Loucy (cell line): ENCODE data around the gene SLC51A.

Source experiments
- H2AFZ ChIP-seq: fragments of 200-600 bp; sonication (generic); 2 replicates; pipeline ENCODE4 v1.6.0; 2016; ENCODE audit warnings: antibody characterized with exemption, mild to moderate bottlenecking, low read length, moderate library complexity
- H3F3A ChIP-seq: fragments of 200-600 bp; 2 replicates; pipeline ENCODE4 v1.6.0; 2016; ENCODE audit warnings: antibody characterized with exemption, low read depth, mild to moderate bottlenecking
- H3K27me3 ChIP-seq: fragments of 200-600 bp; sonication (generic); 2 replicates; pipeline ENCODE4 v1.6.1; 2014; ENCODE audit warnings: low read length, mild to moderate bottlenecking; ENCODE audit not compliant: insufficient read depth, poor library complexity, severe bottlenecking
- H3K36me3 ChIP-seq: fragments of 200-600 bp; sonication (generic); 2 replicates; pipeline ENCODE4 v1.6.1; 2016; ENCODE audit warnings: low read length; ENCODE audit not compliant: insufficient read depth
- H3K4me1 ChIP-seq: fragments of 200-600 bp; sonication (generic); 2 replicates; pipeline ENCODE4 v1.5.1; 2014; ENCODE audit warnings: low read length, mild to moderate bottlenecking; ENCODE audit not compliant: insufficient read depth, poor library complexity, severe bottlenecking
- H3K4me2 ChIP-seq: fragments of 200-600 bp; sonication (generic); 2 replicates; pipeline ENCODE4 v1.6.0; 2014; ENCODE audit warnings: antibody characterized with exemption, low read length, low read depth, mild to moderate bottlenecking; ENCODE audit not compliant: poor library complexity, severe bottlenecking
- H3K4me3 ChIP-seq: fragments of 200-600 bp; sonication (generic); 2 replicates; pipeline ENCODE4 v1.5.1; 2014; ENCODE audit warnings: low read length, mild to moderate bottlenecking, mixed read lengths; ENCODE audit not compliant: poor library complexity, severe bottlenecking
- H3K79me2 ChIP-seq: fragments of 200-600 bp; sonication (generic); 2 replicates; pipeline ENCODE4 v1.6.1; 2014; ENCODE audit warnings: low read length; ENCODE audit not compliant: insufficient read depth
- H3K9ac ChIP-seq: fragments of 200-600 bp; sonication (generic); 2 replicates; pipeline ENCODE4 v1.6.0; 2014; ENCODE audit warnings: mild to moderate bottlenecking, low read depth, low read length, moderate library complexity; ENCODE audit not compliant: poor library complexity, severe bottlenecking
- H3K9me2 ChIP-seq: fragments of 200-600 bp; sonication (generic); replicated peaks from 2 replicates; pipeline ENCODE4 v1.6.1; 2016; ENCODE audit warnings: low read depth, low read length, mixed read lengths
- H3K9me3 ChIP-seq: fragments of 200-600 bp; sonication (generic); 2 replicates; pipeline ENCODE4 v1.6.1; 2014; ENCODE audit warnings: mild to moderate bottlenecking, antibody characterized with exemption, low read length, low read depth; ENCODE audit not compliant: insufficient read depth
- H4K20me1 ChIP-seq: fragments of 200-600 bp; sonication (generic); 2 replicates; pipeline ENCODE4 v1.6.0; 2014; ENCODE audit warnings: antibody characterized with exemption, low read length, mild to moderate bottlenecking; ENCODE audit not compliant: insufficient read depth, poor library complexity, severe bottlenecking
- EZH2phosphoT487 ChIP-seq: fragments of 200-600 bp; IDR thresholded peaks from 2 replicates; pipeline ENCODE4 v1.6.1; 2018; ENCODE audit warnings: antibody characterized with exemption, mild to moderate bottlenecking, moderate library complexity, borderline replicate concordance
- TF ChIP-seq, protein P1 (sequence below): fragments of 200-600 bp; sonication (generic); conservative IDR thresholded peaks from 2 replicates; pipeline ENCODE4 v1.5.1; 2014; ENCODE audit warnings: mild to moderate bottlenecking, antibody characterized with exemption, low read length

SLC51A gene

DNA sequence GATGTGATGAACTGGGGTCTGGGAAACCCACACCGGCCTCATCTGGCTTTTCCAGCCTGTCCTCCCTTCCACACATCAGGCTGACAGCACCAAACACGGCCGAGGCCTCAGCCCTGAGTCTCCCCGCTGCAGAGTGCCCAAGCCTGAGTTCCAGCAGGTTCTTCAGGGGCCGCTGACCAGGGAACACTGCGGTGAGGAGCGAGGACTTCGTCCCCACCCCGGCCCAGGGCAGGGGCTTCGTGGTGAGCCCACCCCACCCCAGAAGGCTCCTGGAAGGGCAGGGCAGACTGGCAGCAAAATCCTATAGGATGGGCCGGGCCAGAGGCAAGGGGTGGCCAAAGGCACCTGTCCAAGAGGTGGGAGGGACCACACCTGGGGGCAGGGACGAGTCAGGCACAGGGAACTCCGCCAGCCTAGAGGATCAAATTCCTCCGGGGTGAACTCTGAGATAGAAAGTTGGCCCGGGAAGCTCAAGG lies at the start of gene SLC51A:
TSS of gene SLC51A (plus strand) at position 446 of the 476 bp plus-strand sequence. CDS start 179 bp downstream, outside the sequence.
- Histone ChIP-seq H3K9me2 (no peaks in the 10 kb centered on the region), H3K4me1 (peaks cover 29% of the 10 kb centered on the region), H3K9me3 (no peaks in the 10 kb centered on the region), H2AFZ (no peak within 1 kb of the TSS), H3K79me2 (no peaks in the 10 kb centered on the region), H3K4me2 (no peak within 1 kb of the TSS), H3F3A (no peaks in the 10 kb centered on the region), H3K27me3 (no peaks in the 10 kb centered on the region), H4K20me1 (no peaks in the 10 kb centered on the region), H3K36me3 (no peaks in the 10 kb centered on the region), H3K4me3 (no peak within 1 kb of the TSS), H3K9ac (no peak within 1 kb of the TSS)
- no peak for TF ChIP-seq EZH2phosphoT487
- TF ChIP-seq, protein P1, sequence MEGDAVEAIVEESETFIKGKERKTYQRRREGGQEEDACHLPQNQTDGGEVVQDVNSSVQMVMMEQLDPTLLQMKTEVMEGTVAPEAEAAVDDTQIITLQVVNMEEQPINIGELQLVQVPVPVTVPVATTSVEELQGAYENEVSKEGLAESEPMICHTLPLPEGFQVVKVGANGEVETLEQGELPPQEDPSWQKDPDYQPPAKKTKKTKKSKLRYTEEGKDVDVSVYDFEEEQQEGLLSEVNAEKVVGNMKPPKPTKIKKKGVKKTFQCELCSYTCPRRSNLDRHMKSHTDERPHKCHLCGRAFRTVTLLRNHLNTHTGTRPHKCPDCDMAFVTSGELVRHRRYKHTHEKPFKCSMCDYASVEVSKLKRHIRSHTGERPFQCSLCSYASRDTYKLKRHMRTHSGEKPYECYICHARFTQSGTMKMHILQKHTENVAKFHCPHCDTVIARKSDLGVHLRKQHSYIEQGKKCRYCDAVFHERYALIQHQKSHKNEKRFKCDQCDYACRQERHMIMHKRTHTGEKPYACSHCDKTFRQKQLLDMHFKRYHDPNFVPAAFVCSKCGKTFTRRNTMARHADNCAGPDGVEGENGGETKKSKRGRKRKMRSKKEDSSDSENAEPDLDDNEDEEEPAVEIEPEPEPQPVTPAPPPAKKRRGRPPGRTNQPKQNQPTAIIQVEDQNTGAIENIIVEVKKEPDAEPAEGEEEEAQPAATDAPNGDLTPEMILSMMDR = no peak

DNA sequence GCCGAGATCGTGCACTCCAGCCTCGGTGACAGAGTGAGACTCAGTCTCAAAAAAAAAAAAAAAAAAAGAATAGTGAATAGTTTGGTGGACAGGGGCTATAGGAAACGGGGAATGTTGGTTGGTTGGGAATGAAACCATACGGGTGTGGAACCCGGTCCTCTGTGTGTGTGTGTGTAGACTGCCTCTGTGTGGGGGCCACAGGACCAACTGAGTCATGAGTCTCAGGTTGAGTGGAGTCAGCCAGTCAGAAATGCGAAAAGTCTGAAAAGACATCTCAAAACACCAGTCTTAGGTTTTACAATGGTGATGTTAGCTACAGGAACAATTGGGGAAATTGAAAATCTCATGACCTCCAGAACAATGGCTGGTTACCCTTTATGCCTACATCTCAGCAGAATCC lies 49.6 kb upstream of the SLC51A start:
- Histone ChIP-seq H4K20me1 (no peaks in the 10 kb centered on the region), H3K27me3 (no peaks in the 10 kb centered on the region), H3K4me2 (no peak overlapping the region), H3K36me3 (no peaks in the 10 kb centered on the region), H2AFZ (no peak overlapping the region), H3K4me3 (no peak overlapping the region), H3K9me2 (no peaks in the 10 kb centered on the region), H3K4me1 (no peaks in the 10 kb centered on the region), H3K9me3 (no peaks in the 10 kb centered on the region), H3K9ac (no peak overlapping the region), H3K79me2 (no peaks in the 10 kb centered on the region), H3F3A (no peaks in the 10 kb centered on the region)
- TF ChIP-seq, protein P1 = no peak
- no peak for TF ChIP-seq EZH2phosphoT487

DNA sequence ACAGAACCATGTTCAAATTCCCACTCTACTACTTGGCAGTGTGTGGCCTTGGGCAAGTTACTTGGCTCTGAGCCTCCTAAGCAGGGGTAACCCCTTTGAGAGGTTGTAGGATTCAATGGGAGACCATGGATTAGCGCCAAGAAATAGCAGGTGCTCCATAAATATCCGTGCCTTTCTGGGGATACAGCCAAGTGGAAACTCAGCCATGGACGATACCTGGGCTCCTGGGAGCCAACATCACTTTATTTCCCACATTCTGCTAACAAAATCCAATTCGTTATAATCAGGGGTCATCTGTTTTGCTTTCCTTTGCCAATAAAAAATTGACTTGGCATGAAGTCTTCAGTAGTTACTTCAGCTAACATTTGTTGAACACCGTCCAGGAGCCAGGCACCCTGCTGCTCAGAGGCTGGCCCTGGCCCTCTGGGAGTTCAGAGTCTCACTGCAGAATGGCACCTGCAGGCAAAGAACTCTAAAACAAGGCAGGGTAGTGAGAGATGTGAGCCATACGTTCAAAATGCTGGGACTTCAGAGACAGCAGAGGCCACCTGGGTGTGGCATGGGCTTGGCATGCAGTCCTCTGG lies 47.4 kb upstream of the SLC51A start:
- H2AFZ ChIP-seq = no peak overlapping the region
- no peak overlapping the region for H3K4me2 ChIP-seq
- H3K79me2 ChIP-seq = no peaks in the 10 kb centered on the region
- H3K4me3 ChIP-seq = no peak overlapping the region
- H3K9me2 ChIP-seq = no peaks in the 10 kb centered on the region
- no peaks in the 10 kb centered on the region for H3K9me3 ChIP-seq
- TF ChIP-seq, protein P1 = no peak
- TF ChIP-seq EZH2phosphoT487 = no peak
- H3K9ac ChIP-seq = no peak overlapping the region
- H4K20me1 ChIP-seq = no peaks in the 10 kb centered on the region
- H3K36me3 ChIP-seq = no peaks in the 10 kb centered on the region
- no peaks in the 10 kb centered on the region for H3K27me3 ChIP-seq
- no peaks in the 10 kb centered on the region for H3K4me1 ChIP-seq
- no peaks in the 10 kb centered on the region for H3F3A ChIP-seq
